Liver (tissue), 9 donors: ENCODE data around the gene SERPINA3. TPM values are rescaled to one million over a fixed set of nuclear protein-coding genes. Genes with fewer than 3 reads are reported as not detected.
A peak's percentile ranks its signal among the peaks of the same experiment; 100 is the strongest.

Experiments
- DNase-seq: peaks from one replicate; pipeline ENCODE4 v3.0.0-alpha.2; 2017; ENCODE audit warnings: low spot score
- H3K27ac ChIP-seq, 2 donors: one replicate each; pipeline ENCODE4 v1.7.0; 2013; ENCODE audit warnings: inconsistent platforms in 2 of 2, low read length in 2 of 2, control low read depth in 1 of 2, low read depth in 1 of 2, mild to moderate bottlenecking in 1 of 2
- H3K27me3 ChIP-seq, 4 donors: one replicate each; pipeline versions ENCODE4 v1.6.1 to v1.7.0; 2013; ENCODE audit warnings: low read length in 3 of 4, inconsistent platforms in 1 of 4, mild to moderate bottlenecking in 1 of 4, moderate library complexity in 1 of 4; ENCODE audit not compliant: control insufficient read depth in 4 of 4, insufficient read depth in 4 of 4
- H3K36me3 ChIP-seq, 4 donors: one replicate each; pipeline versions ENCODE4 v1.6.1 to v1.7.0; 2013; ENCODE audit warnings: low read length in 3 of 4, mild to moderate bottlenecking in 3 of 4, low read depth in 1 of 4, moderate library complexity in 1 of 4; ENCODE audit not compliant: control insufficient read depth in 4 of 4, insufficient read depth in 3 of 4
- H3K4me1 ChIP-seq, 4 donors: one replicate each; pipeline versions ENCODE4 v1.6.1 to v1.7.0; 2013; ENCODE audit warnings: low read length in 3 of 4, mild to moderate bottlenecking in 3 of 4, moderate library complexity in 1 of 4; ENCODE audit not compliant: control insufficient read depth in 4 of 4, insufficient read depth in 4 of 4
- H3K4me3 ChIP-seq, 3 donors: one replicate each; pipeline versions ENCODE4 v1.6.1 to v1.7.0; 2013; ENCODE audit warnings: low read length in 3 of 3, control low read depth in 1 of 3, low read depth in 1 of 3, mild to moderate bottlenecking in 1 of 3
- H3K9ac ChIP-seq, 2 donors: one replicate each; pipeline ENCODE4 v1.7.0; 2013; ENCODE audit warnings: low read length in 2 of 2, mild to moderate bottlenecking in 2 of 2, moderate library complexity in 2 of 2, control low read depth in 1 of 2, low read depth in 1 of 2
- H3K9me3 ChIP-seq, 4 donors: one replicate each; pipeline versions ENCODE4 v1.6.1 to v1.7.0; 2013; ENCODE audit warnings: low read length in 3 of 4; ENCODE audit not compliant: control insufficient read depth in 4 of 4
- ATF3 ChIP-seq: IDR thresholded peaks from 2 replicates; pipeline ENCODE4 v1.6.1; 2016; ENCODE audit warnings: antibody characterized with exemption
- EGR1 ChIP-seq, 2 donors: IDR thresholded peaks; 2 replicates each; pipeline ENCODE4 v1.6.1; 2016 to 2018; ENCODE audit warnings: antibody characterized with exemption in 2 of 2, low read depth in 2 of 2
- FOXA1 ChIP-seq: IDR thresholded peaks from 2 replicates; pipeline ENCODE4 v1.6.1; 2016; ENCODE audit warnings: antibody characterized with exemption
- HNF4A ChIP-seq, 2 donors: conservative IDR thresholded peaks; 2 replicates each; pipeline ENCODE4 v1.6.1; 2016; ENCODE audit warnings: antibody characterized with exemption in 2 of 2, mild to moderate bottlenecking in 2 of 2
- JUND ChIP-seq, 2 donors: IDR thresholded peaks; 2 replicates each; pipeline ENCODE4 v1.6.1; 2016; ENCODE audit warnings: antibody characterized with exemption in 2 of 2
- MAX ChIP-seq: IDR thresholded peaks from 2 replicates; pipeline ENCODE4 v1.6.1; 2016; ENCODE audit warnings: antibody characterized with exemption
- NR2F2 ChIP-seq: IDR thresholded peaks from 2 replicates; pipeline ENCODE4 v1.6.1; 2016; ENCODE audit warnings: antibody characterized with exemption
- RAD21 ChIP-seq, 2 donors: IDR thresholded peaks; 2 replicates each; pipeline ENCODE4 v1.6.1; 2016; ENCODE audit warnings: antibody characterized with exemption in 2 of 2, mild to moderate bottlenecking in 2 of 2
- REST ChIP-seq: IDR thresholded peaks from 2 replicates; pipeline ENCODE4 v1.6.1; 2016; ENCODE audit warnings: antibody characterized with exemption, mild to moderate bottlenecking
- RXRA ChIP-seq, 2 donors: IDR thresholded peaks; 2 replicates each; pipeline ENCODE4 v1.6.1; 2017 to 2018; ENCODE audit warnings: antibody characterized with exemption in 2 of 2, mild to moderate bottlenecking in 1 of 2
- YY1 ChIP-seq: IDR thresholded peaks from 2 replicates; pipeline ENCODE4 v1.6.1; 2016; ENCODE audit warnings: antibody characterized with exemption, mild to moderate bottlenecking
- whole genome bisulfite sequencing: extraction: QIAGEN DNeasy Blood & Tissue Kit; methylation state at CpG from one replicate; pipeline ENCODE4 v1.1.7; 2013; 5-methylcytosine and 5-hydroxymethylcytosine counted together
- polyA plus RNA-seq, 2 donors: library from polyadenylated mRNA; stranded (reverse) in 1 of 2; unstranded in 1 of 2; fragments of 200-250 nt in 1 of 2; fragments of >200 nt in 1 of 2; fragmentation: Nextera tagmentation in 1 of 2; extraction: Ambion mirVana in 1 of 2; gene quantifications; one replicate each; pipeline versions ENCODE4 v1.2.1 to v1.2.3, GENCODE V29; 2013 to 2015
- total RNA-seq, 2 donors: library from RNA; depleted of rRNA; stranded (reverse); fragments of >200 nt; gene quantifications; one replicate each; pipeline ENCODE4 v1.2.3, GENCODE V29; 2014
- donor health status: healthy.
- donor health status: healthy.
- donor health status: healthy.
- donor health status: healthy.
- donor health status: healthy.

The SERPINA3 gene
- total and polyA plus RNA-seq, 4 donors, result 2,087 to 17,984 (median 13,009) TPM

GRCh38 chr14:94632305-94632590 lies 20.1 kb downstream of the SERPINA3 start:
- Histone ChIP-seq H3K4me3 (no peak overlapping the region), H3K27me3 (no peaks in the 10 kb centered on the region), H3K9me3 (no peaks in the 10 kb centered on the region), H3K27ac (peak overlapping the region; percentile 19 to 43), H3K4me1 (peaks cover 18 to 81% (median 57%) of the 10 kb centered on the region in 4 donors), H3K9ac (no peak overlapping the region), H3K36me3 (no peaks in the 10 kb centered on the region)
- WGBS, result 34% methylated on average over 4 of the region's 4 CpGs
- TF ChIP-seq MAX (peak; percentile 16), YY1 (no peak)
- no peak for DNase-seq

GRCh38 chr14:94633121-94633520 lies 20.9 kb downstream of the SERPINA3 start:
- TF ChIP-seq RXRA (IDR thresholded peaks at IDR 0.05), result no peak
- no peak for TF ChIP-seq NR2F2
- no peak for TF ChIP-seq ATF3
- no peak for TF ChIP-seq RAD21 (IDR thresholded peaks at IDR 0.05)
- no peak for TF ChIP-seq JUND (IDR thresholded peaks at IDR 0.05)
- TF ChIP-seq EGR1 (IDR thresholded peaks at IDR 0.05; ENCODE audit: low read depth in 2 of 2), result no peak
- TF ChIP-seq YY1, result no peak
- no peak for TF ChIP-seq FOXA1
- no peak for DNase-seq
- Histone ChIP-seq H3K27ac (no peak overlapping the region), H3K9me3 (no peaks in the 10 kb centered on the region), H3K4me3 (no peak overlapping the region), H3K9ac (no peak overlapping the region), H3K4me1 (peaks cover 18 to 78% (median 57%) of the 10 kb centered on the region in 4 donors), H3K27me3 (no peaks in the 10 kb centered on the region), H3K36me3 (no peaks in the 10 kb centered on the region)
- WGBS, result 49% methylated on average over 6 of the region's 6 CpGs

- TF ChIP-seq YY1 (peak; percentile 20), REST (no peak), HNF4A (conservative IDR thresholded peaks at IDR 0.05) (peak in 1 of 2 donors; percentile 21), RXRA (IDR thresholded peaks at IDR 0.05) (peak in 1 of 2 donors; percentile 15)
- DNase-seq, result no peak
- whole genome bisulfite sequencing, result 26% methylated on average over 1 of the region's 1 CpG
These were observed 23.0 kb downstream of the SERPINA3 start for GRCh38 chr14:94635154-94635553.

More at GRCh38 chr14:94635154-94635553, 23.0 kb downstream of the SERPINA3 start:
- Histone ChIP-seq H3K4me1 (peaks cover 20 to 84% (median 65%) of the 10 kb centered on the region in 4 donors), H3K36me3 (no peaks in the 10 kb centered on the region), H3K9ac (no peak overlapping the region), H3K4me3 (no peak overlapping the region), H3K27me3 (no peaks in the 10 kb centered on the region), H3K27ac (no peak overlapping the region), H3K9me3 (no peaks in the 10 kb centered on the region)
